Measurements from ENCODE around the gene FOXK1. TPM values are rescaled to one million over a fixed set of nuclear protein-coding genes. Genes with fewer than 3 reads are reported as not detected.

The FOXK1 gene
- polyA plus RNA-seq, 3 donors = 0.33 to 16.8 (median 0.76) TPM

DNA sequence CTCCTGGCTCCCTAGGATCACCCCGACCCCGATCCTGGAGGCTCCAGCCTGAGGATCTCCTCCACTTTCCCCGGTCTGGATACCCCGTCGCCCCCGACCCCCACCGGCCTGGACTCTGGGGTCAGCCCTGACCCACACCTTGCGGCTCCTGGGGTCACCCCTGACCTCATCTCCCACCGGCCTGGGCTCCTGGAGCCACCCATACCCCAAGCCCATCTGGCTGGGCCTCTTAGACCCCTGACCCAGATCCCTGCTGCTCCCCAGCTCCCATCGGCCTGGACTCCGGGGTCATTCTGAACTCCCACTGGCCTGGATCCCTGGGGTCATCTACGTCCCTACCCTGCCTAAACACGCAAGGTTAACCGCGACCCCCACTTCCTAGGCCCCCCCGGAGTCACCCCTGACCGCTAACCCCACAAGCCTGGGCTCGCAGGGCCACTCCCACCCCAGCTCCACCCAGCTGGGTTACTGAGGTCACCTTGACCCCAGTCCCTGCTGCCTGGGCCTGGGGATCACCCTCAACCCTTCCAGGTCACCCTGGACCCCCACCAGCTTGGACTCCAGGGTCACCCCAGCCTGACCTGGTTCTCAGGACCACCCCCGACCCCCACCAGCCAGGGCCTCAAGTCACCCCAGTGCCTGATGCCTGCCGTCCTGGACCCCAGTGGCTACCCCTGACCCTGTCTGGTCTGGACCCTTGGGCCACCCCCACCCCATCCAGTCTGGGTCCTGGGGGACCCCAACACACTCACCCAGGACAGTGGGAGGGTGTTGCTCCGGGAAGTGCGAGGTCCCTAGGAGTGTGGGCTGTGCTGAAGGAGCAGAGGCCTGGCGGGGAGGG is 1.2 kb downstream of the FOXK1 start:
- Histone ChIP-seq H3K27ac (ENCODE audit: low read depth in 1 of 2, low read length in 2 of 2) (peak overlapping the region; percentile 77 to 83), H3K9ac (ENCODE audit: insufficient read depth, low read length, poor library complexity, severe bottlenecking) (peak overlapping the region; percentile 83), H3K4me3 (replicated peaks in 1 of 3; ENCODE audit: low read depth in 2 of 3, low read length in 3 of 3) (peak overlapping the region; percentile 83 to 84 (median 83)), H3K9me3 (replicated peaks in 1 of 2; ENCODE audit: control insufficient read depth in 1 of 2, insufficient read depth in 1 of 2, low read length in 2 of 2) (peaks cover 0 to 4% of the 10 kb centered on the region in 2 donors), H2AFZ (ENCODE audit: insufficient read depth, low read depth, low read length, poor library complexity, severe bottlenecking) (peak overlapping the region; percentile 47), H3K27me3 (ENCODE audit: control insufficient read depth in 2 of 2, insufficient read depth in 2 of 2, low read length in 2 of 2) (no peaks in the 10 kb centered on the region), H3K4me1 (ENCODE audit: control insufficient read depth in 1 of 2, insufficient read depth in 2 of 2, low read length in 2 of 2) (peaks cover 27 to 29% of the 10 kb centered on the region in 2 donors), H3K79me2 (ENCODE audit: insufficient read depth, low read length) (peaks cover 59% of the 10 kb centered on the region), H3K4me2 (replicated peaks; ENCODE audit: extremely low read depth, low read length, poor library complexity, severe bottlenecking) (peak overlapping the region; percentile 96), H4K20me1 (ENCODE audit: insufficient read depth, low read length) (peaks cover 54% of the 10 kb centered on the region), H3K36me3 (replicated peaks in 1 of 2; ENCODE audit: control insufficient read depth in 1 of 2, insufficient read depth in 2 of 2, low read length in 2 of 2) (peaks cover 0 to 5% of the 10 kb centered on the region in 2 donors)
- intact Hi-C loops (cut with micrococcal nuclease) = loop anchor here (5.0 kb wide), 3 partner anchors 44 to 69 kb away; no protein-coding TSS in a partner anchor
- peak overlapping the region; percentile 82 to 97 (median 89) for H3K27ac Mint-ChIP-seq
- peak overlapping the region; percentile 86 to 87 for H3K4me3 Mint-ChIP-seq
- TF ChIP-seq CTCF (IDR thresholded peaks at IDR 0.05) = no peak
- 2% methylated on average over 20 of the region's 23 CpGs for WGBS (ENCODE audit: insufficient coverage)
- H3K9me3 Mint-ChIP-seq = peaks cover 0 to 7% (median 4%) of the 10 kb centered on the region in 7 donors
- peaks cover 40% of the 10 kb centered on the region for H3K4me1 Mint-ChIP-seq
- peak in 1 of 3 donors; percentile 14 for DNase-seq
- H3K27me3 Mint-ChIP-seq (ENCODE audit: low read depth in 3 of 3) = peaks cover 0 to 4% (median 0%) of the 10 kb centered on the region in 3 donors
- H3K36me3 Mint-ChIP-seq = peaks cover 4 to 26% of the 10 kb centered on the region in 2 donors

GRCh38 chr7:4683884-4684565 is 1.9 kb downstream of the FOXK1 start:
- H3K27me3 ChIP-seq (ENCODE audit: control insufficient read depth in 2 of 2, insufficient read depth in 2 of 2, low read length in 2 of 2) = no peaks in the 10 kb centered on the region
- peaks cover 0 to 4% (median 0%) of the 10 kb centered on the region in 3 donors for H3K27me3 Mint-ChIP-seq (ENCODE audit: low read depth in 3 of 3)
- H3K4me3 ChIP-seq (replicated peaks in 1 of 3; ENCODE audit: low read depth in 2 of 3, low read length in 3 of 3) = peak overlapping the region; percentile 83 to 84 (median 83)
- H3K79me2 ChIP-seq (ENCODE audit: insufficient read depth, low read length) = peaks cover 66% of the 10 kb centered on the region
- 1% methylated on average over 10 of the region's 16 CpGs for WGBS (ENCODE audit: insufficient coverage)
- peak overlapping the region; percentile 47 for H2AFZ ChIP-seq (ENCODE audit: insufficient read depth, low read depth, low read length, poor library complexity, severe bottlenecking)
- H3K4me3 Mint-ChIP-seq = peak overlapping the region; percentile 86 to 87
- H3K9me3 ChIP-seq (replicated peaks in 1 of 2; ENCODE audit: control insufficient read depth in 1 of 2, insufficient read depth in 1 of 2, low read length in 2 of 2) = peaks cover 0 to 4% of the 10 kb centered on the region in 2 donors
- H3K9ac ChIP-seq (ENCODE audit: insufficient read depth, low read length, poor library complexity, severe bottlenecking) = peak overlapping the region; percentile 83
- peaks cover 8 to 32% of the 10 kb centered on the region in 2 donors for H3K36me3 Mint-ChIP-seq
- peak; percentile 21 for TF ChIP-seq CTCF (IDR thresholded peaks at IDR 0.05)
- peaks cover 40% of the 10 kb centered on the region for H3K4me1 Mint-ChIP-seq
- DNase-seq = peak; percentile 44 to 76 (median 52)
- peaks cover 61% of the 10 kb centered on the region for H4K20me1 ChIP-seq (ENCODE audit: insufficient read depth, low read length)
- H3K4me1 ChIP-seq (ENCODE audit: control insufficient read depth in 1 of 2, insufficient read depth in 2 of 2, low read length in 2 of 2) = peaks cover 27 to 29% of the 10 kb centered on the region in 2 donors
- peaks cover 0 to 7% (median 4%) of the 10 kb centered on the region in 7 donors for H3K9me3 Mint-ChIP-seq
- peak overlapping the region; percentile 82 to 97 (median 89) for H3K27ac Mint-ChIP-seq
- intact Hi-C loops (cut with micrococcal nuclease) = loop anchor here (5.0 kb wide), 3 partner anchors 43 to 68 kb away; no protein-coding TSS in a partner anchor
- peak overlapping the region; percentile 77 to 83 for H3K27ac ChIP-seq (ENCODE audit: low read depth in 1 of 2, low read length in 2 of 2)
- H3K36me3 ChIP-seq (replicated peaks in 1 of 2; ENCODE audit: control insufficient read depth in 1 of 2, insufficient read depth in 2 of 2, low read length in 2 of 2) = peaks cover 0 to 5% of the 10 kb centered on the region in 2 donors
- H3K4me2 ChIP-seq (replicated peaks; ENCODE audit: extremely low read depth, low read length, poor library complexity, severe bottlenecking) = peak overlapping the region; percentile 96
